NK-92 treated with Interleukin-12 subunit alpha and Interleukin-12 subunit beta, amount 100 ng/mL, for 24 hours (cell line): ENCODE data around the gene RPS17.

ENCODE experiments used
- DNase-seq: peaks from one replicate; lab custom pipeline; 2025; lab: John Stamatoyannopoulos, UW

RPS17 gene

DNA sequence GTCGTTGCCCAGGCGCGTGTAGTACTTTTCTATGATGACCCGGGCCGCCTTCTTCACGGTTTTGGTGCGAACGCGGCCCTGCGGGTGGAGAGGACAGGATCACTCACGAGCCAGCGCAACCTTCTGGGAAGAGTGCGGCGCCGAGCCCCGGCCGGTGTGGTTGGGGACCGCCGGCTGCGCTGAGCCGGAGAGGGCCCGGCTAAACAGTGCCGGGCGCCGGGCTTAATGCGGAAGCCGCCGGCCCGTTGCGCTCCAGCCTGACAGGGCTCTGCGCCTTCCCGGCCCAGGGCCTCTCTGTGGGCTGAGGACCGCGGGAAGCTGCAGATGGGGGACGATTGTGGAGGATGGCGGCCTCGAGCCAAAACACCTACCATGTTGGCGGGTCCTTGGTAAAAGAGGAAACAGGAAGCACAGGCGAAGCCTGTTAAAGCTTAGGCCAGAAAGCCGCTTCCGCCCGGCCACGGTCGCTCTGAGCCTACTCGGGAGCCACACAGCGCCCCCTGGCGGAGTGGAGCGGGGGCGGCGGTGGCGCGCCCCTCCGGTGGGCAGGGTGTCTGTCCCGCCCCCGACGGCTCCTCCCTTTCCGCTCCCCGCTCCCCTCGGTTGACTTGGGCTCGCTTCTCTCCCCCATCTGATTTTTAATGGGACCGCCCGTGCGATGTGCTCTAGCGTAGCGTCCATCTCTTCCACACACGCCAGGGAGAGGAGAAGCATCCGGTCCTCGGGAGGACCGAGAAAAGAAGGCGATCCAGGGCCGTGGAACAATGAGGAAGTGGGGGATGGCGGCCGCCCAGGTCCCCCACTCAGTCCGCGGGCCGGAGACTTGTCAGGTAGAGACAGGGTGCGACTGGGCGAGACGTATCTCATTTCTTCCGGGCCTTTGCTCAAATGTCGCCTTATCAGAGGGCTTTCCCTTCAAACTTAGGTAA lies at the start of gene RPS17:
RPS17 (minus strand) TSS at position 403 of the 929 bp plus-strand sequence; CDS start at position 374, 29 bp downstream.
- DNase-seq, result no peak

DNA sequence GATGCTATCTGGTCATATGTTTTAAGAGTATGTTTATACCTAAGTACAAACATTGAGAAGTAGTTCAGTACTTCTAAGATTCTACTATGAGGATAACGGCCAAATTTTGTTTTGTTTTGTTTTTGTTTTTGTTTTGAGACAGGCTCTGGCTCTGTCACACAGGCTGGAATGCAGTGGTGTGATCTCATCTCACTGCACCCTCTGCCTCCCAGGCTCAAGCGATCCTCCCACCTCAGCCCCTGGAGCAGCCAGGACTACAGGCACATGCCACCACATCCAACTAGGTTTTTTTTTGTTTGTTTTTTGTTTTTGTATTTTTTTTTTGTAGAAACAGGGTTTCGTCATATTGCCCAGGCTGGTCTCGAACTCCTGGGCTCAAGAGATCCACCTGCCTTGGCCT lies 47.5 kb upstream of the RPS17 start:
- DNase-seq, result no peak

DNA sequence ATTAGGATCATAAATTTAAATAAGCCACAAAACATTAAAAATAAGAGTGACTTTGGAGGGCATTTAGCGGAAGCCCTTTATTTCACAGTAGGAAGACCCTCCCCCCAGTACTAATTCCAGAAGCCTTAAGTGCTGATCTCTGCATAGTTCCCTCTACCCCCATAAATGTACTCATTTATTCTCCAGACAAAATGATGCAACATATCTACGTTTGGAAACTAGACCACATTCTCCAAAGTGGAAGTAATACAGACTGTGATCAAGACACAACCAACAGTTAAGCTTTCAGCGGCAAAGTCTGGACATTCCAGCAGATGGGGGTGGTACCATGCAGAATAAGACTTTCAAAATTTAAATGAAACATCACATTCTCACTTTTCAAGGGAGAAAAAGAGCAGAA lies 44.8 kb upstream of the RPS17 start:
- DNase-seq, result no peak

DNA sequence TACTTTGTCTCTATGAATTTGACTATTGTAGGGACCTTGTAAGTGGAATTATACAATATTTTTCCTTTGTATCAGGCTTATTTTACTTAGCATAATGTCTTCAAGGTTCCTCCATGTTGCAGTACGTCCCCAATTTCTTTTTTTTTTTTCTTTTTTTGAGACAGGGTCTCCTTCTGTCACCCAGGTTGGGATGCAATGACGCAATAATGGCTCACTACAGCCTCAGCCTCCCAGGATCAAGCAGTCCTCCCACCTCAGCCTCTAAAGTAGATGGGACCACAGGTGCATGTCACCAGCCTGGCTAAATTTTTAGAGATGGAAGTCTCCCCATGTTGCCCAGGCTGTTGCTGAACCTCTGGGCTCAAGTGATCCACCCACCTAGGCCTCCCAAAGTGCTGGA lies 40.5 kb upstream of the RPS17 start:
- no peak for DNase-seq

DNA sequence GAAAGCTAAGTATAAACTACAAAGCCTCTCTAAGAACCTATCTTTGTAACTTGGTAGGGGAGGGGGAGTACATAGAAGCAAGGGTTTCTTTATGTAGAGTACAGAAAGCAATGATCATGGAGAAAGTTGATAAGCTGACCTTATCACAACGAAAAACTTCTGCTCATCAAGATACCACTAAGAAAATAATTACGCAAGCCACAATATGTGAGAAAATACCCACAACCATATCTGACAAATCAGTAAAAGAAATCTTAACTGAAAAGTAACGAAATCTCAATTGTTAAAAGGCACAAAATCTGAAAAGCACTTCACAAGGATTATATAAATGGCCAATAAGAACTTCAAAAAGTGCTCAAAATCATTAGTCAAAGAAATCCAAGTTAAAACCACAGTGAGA lies 35.1 kb upstream of the RPS17 start:
- DNase-seq, result no peak

DNA sequence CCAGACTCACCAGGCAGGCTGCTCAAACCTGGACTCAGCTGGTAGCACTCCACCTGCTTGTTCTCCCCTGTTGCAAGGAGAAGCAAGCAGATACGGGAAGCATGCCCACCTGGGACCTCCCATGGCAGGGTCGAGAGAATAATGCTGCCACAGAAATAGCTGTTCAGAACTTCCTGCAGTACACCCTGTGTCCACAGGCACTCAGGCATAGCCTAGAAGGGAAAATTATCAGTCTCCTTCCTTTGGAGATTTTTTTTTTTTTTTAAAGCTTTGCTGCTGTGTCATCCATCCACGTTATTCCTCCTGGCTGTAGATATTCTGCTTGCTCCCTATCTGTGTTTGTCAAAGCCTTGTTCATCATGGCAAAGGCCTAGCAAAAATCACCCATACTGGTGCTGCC lies 32.7 kb upstream of the RPS17 start:
- DNase-seq, result no peak

DNA sequence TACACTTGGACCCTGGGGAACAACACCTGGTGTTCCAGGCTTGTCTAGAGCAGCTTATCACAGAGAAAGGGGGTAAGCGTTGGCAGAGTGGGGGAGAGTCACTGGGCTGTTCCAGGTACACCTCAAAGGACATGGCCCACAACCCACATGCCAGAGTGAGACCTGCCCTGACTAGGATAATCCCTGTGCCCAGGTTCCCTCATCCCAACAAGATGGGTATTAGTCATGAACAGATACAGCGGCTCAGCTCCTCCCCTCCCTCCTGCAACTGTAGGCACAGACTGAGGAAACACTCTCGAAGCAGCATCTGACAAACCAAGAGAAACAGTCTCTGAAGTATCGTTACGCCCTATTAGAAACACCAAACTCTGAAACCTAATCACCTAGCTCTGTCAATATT lies 32.1 kb upstream of the RPS17 start:
- DNase-seq, result no peak

- DNase-seq, result no peak
These were observed 31.5 kb upstream of the RPS17 start for GRCh38 chr15:82571722-82572222.

GRCh38 chr15:82570721-82571508 lies 30.7 kb upstream of the RPS17 start:
- no peak for DNase-seq

GRCh38 chr15:82569834-82570233 lies 29.6 kb upstream of the RPS17 start:
- DNase-seq, result no peak

- no peak for DNase-seq
These were observed 28.7 kb upstream of the RPS17 start for GRCh38 chr15:82568986-82569385.

DNA sequence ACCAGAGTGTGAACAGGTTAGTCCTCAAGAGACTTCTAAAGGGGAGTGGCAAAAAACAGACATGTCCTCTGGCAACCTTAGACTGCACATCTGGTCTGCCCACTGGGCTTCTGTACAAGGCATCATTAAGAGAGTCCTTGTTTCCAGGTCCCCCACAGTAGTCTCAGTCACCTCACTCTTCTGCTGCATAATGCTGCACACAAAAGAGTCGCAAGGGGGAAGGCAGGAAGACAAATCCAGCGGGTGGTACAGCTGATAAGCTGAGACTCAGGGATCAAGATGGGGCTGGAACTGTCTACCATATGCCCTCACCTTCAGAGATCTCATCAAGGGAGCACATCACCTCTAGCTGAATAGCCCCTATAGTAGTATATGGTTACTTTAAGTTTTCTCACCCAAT lies 27.4 kb upstream of the RPS17 start:
- DNase-seq, result no peak

DNA sequence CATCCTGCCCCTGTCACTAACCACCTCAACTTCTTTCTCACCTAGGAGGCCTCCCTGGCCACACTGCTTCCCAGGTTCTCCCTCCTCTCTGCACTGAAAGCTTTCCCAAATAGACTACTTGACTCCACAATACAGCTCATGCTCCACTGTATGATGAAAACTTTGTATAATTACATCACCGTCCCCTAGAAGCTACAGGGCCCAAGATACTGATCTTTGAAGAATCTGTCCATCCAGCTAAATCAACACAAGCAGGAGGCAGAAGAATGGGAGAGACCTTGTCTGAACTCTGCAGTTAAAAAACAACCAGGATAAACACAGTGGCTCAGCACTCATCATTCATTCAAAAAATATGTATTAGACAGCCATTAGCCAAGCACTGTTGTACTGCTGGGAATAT lies 26.4 kb upstream of the RPS17 start:
- DNase-seq, result no peak

GRCh38 chr15:82558502-82558901 lies 18.2 kb upstream of the RPS17 start:
- DNase-seq, result no peak

- no peak for DNase-seq
These were observed 16.2 kb upstream of the RPS17 start for GRCh38 chr15:82556315-82557035.

GRCh38 chr15:82554849-82555248 lies 14.6 kb upstream of the RPS17 start:
- DNase-seq, result no peak

GRCh38 chr15:82554351-82554750 lies 14.1 kb upstream of the RPS17 start:
- no peak for DNase-seq

DNA sequence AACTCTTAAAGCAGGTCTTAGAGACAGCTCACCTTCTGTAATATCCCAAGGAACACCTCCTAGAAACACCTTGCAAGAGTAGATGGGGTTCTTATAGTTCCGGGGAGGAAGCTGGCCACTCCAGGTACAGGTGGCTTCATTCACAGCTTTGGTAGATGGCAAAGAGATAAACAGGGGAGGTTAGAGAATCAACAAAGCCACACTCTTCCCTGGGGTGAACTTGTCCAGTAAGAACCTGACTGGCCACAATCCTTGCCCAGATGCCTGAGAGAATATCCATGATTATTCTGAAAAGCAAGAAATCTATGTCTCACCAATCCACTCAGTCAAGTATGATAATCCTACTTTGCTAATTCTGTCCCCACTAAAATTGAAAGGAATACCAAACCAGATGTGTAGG lies 13.6 kb upstream of the RPS17 start:
- DNase-seq, result no peak

- DNase-seq, result no peak
These were observed 12.6 kb upstream of the RPS17 start for GRCh38 chr15:82552861-82553260.

DNA sequence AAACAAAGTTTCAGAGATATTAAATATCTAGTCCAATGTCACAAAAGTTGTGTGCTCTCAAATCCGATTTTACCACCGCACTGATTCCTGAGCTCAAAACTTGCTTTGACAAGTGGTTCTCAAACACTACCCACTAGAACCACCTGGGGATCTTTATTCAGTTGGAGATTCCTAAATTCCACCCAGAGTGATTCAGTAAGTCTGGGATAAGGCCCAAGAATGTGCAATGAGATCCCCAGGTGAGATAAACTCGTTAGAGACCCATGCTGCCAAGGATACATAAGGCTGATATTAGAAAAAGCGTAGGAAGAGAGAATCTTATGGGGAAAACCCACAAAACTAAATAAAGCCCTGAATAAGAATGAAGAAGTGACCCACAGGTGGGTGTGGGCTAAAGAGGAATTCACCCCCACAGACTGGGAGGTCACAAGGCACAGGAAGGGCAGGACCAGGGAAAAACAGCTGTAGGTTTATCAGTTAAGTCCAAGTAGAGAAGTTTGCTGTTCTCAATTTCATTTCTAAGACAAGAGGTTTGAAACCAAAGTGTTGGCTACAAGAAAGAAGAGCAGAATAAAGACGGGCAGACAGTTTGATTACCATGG lies 11.5 kb upstream of the RPS17 start:
- no peak for DNase-seq

DNA sequence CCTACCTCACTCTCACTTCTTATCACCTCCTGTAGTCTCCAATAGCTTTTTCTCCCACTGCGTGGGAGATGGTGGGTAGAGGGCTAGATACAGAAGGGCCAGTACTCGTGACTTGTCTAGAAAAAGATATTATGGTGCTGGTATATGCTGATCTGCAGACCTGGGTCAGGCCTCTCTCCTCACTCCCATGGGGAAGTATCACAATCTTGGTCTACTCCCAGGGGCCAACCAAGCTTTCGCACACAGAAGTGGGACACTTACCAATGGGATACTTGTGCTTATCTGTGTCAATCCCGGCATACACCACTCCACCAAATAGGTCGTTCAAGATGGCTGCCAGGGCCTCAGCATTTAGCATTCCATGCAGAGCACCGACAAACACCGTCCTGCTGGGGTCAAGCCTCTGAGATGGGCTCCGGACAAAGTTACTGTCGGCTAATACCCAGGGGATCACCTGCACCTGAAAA lies 9.0 kb upstream of the RPS17 start:
- no peak for DNase-seq

- no peak for DNase-seq
These were observed 8.4 kb upstream of the RPS17 start for GRCh38 chr15:82548700-82549099.
